ENCODE data around the gene BUB1B. TPM values are rescaled to one million over a fixed set of nuclear protein-coding genes. Genes with fewer than 3 reads are reported as not detected.

The BUB1B gene
- total RNA-seq, 1 donor from 2014 or later = 15.2 TPM

DNA sequence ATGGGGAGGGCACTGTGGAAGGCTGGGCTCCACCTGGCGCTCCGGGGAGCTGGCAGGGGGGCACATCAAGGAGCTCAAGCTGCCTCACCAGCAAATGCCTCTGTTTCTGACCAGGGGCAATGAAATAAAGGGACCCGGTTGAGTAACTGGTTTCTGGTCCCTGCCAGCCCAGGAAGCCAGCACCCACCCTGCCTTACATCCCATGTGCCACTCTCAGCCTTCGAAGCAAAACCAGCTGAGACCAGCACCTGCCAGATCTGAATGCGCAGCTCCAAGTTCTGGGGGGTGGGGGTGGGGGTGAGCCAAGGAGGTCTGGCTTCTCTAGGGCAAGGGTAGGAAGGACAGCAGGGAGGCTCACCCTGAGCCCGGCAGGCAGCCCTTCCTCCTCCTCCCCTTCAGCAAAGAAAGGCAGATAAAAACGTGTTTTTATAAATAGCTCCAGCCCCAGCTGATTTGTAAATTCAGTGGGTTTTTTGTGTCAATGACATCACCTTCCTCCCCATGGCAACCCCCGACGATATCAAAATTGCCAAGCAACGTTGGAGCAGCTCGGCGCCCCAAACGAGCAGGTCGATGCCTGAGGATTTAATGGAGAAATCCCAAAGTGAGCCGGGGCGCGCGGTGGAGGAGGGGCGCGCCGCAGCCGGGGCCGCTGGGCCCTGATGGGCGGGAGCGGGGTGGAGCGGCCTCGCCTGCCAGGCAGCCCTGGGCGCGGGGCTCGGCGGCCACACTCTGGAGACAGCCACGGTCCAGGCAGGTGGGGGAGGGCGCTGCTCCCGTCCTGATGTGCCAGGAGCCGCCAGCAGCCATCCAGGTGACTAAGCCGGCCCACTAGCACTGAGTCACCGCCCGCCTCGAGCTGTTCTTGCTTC is 77.9 kb downstream of the BUB1B start, which contains the start of gene PAK6:
Gene PAK6 (plus strand): TSS at position 532 of the 872 bp plus-strand sequence. CDS start 25,723 bp downstream, outside the sequence.
- no peak for DNase-seq (ENCODE audit: extremely low read depth, low read depth, low spot score)

GRCh38 chr15:40239404-40239692 is 78.5 kb downstream of the BUB1B start:
- no peak for DNase-seq (ENCODE audit: extremely low read depth, low read depth, low spot score)

GRCh38 chr15:40239693-40240618 is 79.1 kb downstream of the BUB1B start:
- DNase-seq (ENCODE audit: extremely low read depth, low read depth, low spot score) = no peak

GRCh38 chr15:40240619-40241221 is 79.9 kb downstream of the BUB1B start:
- no peak for DNase-seq (ENCODE audit: extremely low read depth, low read depth, low spot score)

DNA sequence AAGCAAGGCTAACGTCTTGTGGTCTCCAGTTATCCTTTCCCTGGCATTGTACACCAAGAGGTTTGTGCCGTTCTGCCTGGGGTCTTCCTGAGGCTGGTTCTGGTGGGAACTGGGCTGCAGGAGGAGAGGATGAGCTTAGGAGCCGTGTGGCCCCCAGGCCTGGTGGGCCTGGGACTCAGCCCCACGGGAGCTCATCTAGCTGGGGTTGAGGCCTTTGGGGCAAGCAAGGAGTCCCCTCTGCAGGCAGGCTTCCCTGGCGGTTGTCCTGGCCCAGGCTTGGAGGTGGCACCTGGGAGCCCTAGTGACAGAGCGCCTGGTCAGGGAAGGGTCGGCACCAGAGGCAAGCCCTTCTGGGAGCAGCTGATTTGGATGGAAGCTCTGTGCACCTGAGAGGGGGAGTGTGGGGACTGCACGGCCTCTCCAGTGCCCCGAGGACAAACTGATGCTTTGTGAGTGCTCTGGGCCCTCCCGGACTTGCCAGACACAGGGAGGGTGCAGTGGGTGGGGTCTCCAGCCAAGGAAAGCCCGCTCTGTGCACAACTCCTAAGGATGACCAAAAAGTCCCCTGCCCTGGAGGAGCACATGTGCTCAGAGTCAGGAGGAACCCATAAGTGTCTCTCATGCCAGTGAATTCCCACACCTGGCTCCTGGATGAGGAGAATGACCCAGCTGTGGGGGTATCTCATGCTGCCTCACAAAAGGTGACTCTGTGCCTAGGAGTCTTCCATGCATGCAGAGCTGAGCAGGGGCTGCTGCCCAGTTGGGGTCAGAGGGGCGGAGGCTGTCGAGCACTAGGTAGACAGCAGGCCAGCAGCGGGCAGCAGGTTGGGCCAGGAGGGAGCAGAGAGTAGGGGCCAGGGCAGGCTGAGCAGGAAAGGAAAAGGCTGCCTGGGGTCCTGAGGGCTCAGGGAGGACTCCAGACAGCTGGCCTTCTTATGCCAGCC is 80.7 kb downstream of the BUB1B start:
- DNase-seq (ENCODE audit: extremely low read depth, low read depth, low spot score) = no peak

GRCh38 chr15:40242213-40242599 is 81.3 kb downstream of the BUB1B start:
- no peak for DNase-seq (ENCODE audit: extremely low read depth, low read depth, low spot score)

GRCh38 chr15:40242601-40243000 is 81.7 kb downstream of the BUB1B start:
- DNase-seq (ENCODE audit: extremely low read depth, low read depth, low spot score) = no peak

DNA sequence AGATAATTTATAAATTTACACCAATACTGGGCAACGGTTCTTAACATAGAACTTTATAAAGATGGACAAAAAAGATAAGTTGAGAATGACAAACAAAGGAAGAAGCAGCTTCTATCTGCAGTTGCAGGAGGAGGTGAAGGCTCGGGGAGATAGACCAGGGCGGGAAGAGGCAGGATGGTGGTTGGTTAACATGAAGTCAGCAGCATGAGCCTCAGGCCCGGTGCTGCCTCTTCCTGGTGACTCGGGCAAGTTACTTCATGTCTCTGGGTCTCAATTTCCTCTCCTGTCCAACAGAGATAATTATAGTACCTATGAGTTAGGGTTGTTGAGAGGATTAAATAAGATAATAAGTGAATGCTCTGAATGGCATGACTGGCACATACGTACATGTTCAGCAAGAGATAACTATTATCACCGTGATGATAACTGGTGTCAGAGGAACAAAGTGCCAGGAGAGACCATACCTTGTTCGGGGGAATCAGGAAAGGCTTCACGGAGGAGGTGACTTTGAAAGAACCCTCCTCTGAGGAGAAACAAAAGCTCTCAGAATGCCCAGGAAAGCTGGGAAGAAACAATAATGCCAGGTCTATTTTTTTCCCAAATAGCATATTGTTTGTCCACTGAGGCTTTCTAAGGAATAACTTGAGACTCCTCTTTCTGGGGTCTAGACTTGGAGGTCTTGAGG is 82.4 kb downstream of the BUB1B start:
- DNase-seq (ENCODE audit: extremely low read depth, low read depth, low spot score) = no peak

DNA sequence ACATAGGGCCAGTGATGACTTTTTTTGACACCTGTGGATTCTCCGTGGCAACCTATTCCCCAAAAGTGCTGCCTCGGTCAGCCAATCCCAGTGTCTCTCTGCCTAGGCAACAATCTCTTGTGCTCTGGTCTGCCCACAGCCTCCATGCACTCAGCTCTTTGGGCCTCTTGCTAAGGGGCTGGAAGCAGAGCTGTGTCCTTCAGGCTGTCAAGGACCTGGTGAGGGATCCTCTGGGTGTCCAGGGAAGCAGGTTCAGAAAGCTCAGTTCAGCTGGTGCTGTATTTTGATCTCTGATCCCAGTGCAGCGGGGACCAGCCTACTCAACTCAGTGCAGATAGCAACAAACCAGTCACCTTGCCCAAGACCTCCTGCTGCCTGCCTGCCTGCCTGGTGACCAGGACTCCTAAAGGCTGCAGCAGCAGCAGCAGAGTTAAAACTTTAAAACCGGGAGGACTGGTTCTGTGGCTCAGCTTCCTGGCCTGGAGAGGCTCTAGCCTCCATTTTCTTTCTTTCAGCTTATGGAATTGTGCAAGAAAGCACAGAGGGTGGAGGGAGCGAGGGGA is 84.2 kb downstream of the BUB1B start:
- no peak for DNase-seq (ENCODE audit: extremely low read depth, low read depth, low spot score)

- no peak for DNase-seq (ENCODE audit: extremely low read depth, low read depth, low spot score)
Observed at GRCh38 chr15:40245666-40246450, 85.0 kb downstream of the BUB1B start.

GRCh38 chr15:40246496-40247280 is 85.8 kb downstream of the BUB1B start:
- DNase-seq (ENCODE audit: extremely low read depth, low read depth, low spot score) = no peak

DNA sequence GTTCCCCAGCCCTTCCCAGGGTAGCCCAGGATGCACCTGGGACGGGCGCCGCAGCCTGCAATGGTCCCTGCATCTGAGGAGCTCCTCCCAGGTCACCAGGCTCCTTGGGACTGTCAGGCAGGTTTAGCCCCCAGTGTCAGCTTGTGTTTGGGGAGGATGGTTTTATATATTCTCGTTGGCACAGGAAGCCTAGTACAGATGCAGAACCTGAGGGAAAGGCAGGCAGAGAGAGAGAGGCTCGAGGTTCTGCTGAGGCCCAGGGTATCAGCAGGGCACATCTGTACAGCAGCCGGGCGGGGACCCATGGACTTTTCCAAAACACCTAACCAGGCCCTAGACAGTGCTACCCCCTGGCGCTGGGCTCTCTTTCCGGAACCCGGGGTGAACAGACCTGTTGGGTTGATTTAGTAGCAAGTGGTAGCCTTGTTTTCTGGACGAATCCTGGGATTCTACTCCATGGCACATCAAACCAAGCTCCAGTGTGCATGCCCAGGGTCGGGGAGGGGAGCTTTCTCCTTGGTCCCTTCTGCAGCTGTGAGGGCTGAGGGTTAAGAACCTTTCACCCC is 86.6 kb downstream of the BUB1B start:
- no peak for DNase-seq (ENCODE audit: extremely low read depth, low read depth, low spot score)

GRCh38 chr15:40248006-40248783 is 87.3 kb downstream of the BUB1B start:
- DNase-seq (ENCODE audit: extremely low read depth, low read depth, low spot score) = no peak

DNA sequence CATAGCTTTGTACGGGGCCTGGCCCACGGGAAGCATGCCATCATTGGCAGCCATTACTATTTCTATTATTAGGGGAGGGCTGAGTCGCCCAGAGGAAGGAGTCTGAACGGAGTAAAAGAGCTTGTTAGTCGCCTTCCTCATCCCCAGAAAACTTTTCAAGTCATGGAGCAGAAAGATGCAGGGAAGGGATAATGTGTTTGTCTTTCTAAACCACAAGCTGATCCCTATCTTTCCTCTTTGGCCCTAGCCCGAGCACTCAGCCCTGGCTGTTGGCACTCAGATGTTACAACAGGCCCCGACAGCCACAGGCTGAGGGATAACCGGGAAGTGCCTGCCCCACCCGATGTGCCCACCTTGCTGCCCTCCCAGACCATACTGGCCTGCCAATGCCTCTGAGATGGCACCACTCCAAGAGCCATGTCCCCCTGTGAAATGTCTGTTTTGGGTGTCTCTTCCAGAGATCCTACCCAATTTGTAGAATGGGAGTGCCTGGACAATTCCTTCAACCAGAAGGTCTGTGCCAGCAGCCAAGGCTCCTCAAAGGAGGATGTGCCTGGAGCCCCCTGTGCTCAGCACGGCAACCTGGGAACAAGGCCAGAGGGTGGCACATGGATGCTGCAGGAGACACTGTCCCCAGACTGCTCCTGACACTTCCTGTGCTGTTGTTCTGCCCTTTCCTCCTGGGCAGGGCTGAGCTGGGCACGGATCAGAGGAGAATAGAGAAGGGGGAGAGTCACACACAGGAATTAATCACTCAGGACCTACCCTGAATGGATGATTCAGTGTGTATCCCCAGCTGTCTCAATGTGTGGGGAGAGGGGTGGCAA is 88.8 kb downstream of the BUB1B start:
- no peak for DNase-seq (ENCODE audit: extremely low read depth, low read depth, low spot score)

GRCh38 chr15:40250304-40250656 is 89.4 kb downstream of the BUB1B start:
- DNase-seq (ENCODE audit: extremely low read depth, low read depth, low spot score) = no peak

All from glomerular endothelial cell (primary cell).